HG02642 (cell line): ENCODE measurements around the gene ZNF554.

Experiments used
- ATAC-seq: cut with Tn5 transposase; IDR thresholded peaks from one replicate; pipeline ENCODE4 v1.9.1; 2021; ENCODE audit warnings: mild to moderate bottlenecking; ENCODE audit not compliant: unreplicated experiment, poor library complexity

Gene ZNF554

GRCh38 chr19:2819540-2820111, at the start of gene ZNF554:
ZNF554 (plus strand) TSS chr19:2819868; CDS start chr19:2820072, 204 bp downstream.
- peak; percentile 92 for ATAC-seq

- no peak for ATAC-seq
These were observed 49.3 kb upstream of the ZNF554 start for GRCh38 chr19:2770055-2771013.

- ATAC-seq: no peak
These were observed 47.6 kb upstream of the ZNF554 start for GRCh38 chr19:2771786-2772674.

- no peak for ATAC-seq
These were observed 45.5 kb upstream of the ZNF554 start for GRCh38 chr19:2774083-2774679.

GRCh38 chr19:2774953-2775555, 44.6 kb upstream of the ZNF554 start:
- ATAC-seq: no peak

- no peak for ATAC-seq
These were observed 43.9 kb upstream of the ZNF554 start for GRCh38 chr19:2775556-2776430.

GRCh38 chr19:2777952-2778683, 41.5 kb upstream of the ZNF554 start:
- no peak for ATAC-seq

GRCh38 chr19:2779121-2779740, 40.4 kb upstream of the ZNF554 start:
- ATAC-seq: no peak

- no peak for ATAC-seq
These were observed 39.4 kb upstream of the ZNF554 start for GRCh38 chr19:2780284-2780683.

- no peak for ATAC-seq
These were observed 37.2 kb upstream of the ZNF554 start for GRCh38 chr19:2782329-2782935.

- peak; percentile 79 for ATAC-seq
These were observed 36.5 kb upstream of the ZNF554 start, which contains the start of gene SGTA for GRCh38 chr19:2782936-2783780. SGTA (minus strand) TSS chr19:2783273; CDS start chr19:2769068, 14,205 bp downstream.

- no peak for ATAC-seq
These were observed 35.9 kb upstream of the ZNF554 start for GRCh38 chr19:2783781-2784145.

GRCh38 chr19:2785244-2785997, 34.2 kb upstream of the ZNF554 start, which contains the start of gene THOP1:
THOP1 (plus strand) TSS chr19:2785503; CDS start chr19:2785663, 160 bp downstream.
- ATAC-seq: peak; percentile 74

GRCh38 chr19:2787115-2787514, 32.6 kb upstream of the ZNF554 start:
- no peak for ATAC-seq

GRCh38 chr19:2788237-2788636, 31.4 kb upstream of the ZNF554 start:
- ATAC-seq: no peak

GRCh38 chr19:2790194-2790556, 29.5 kb upstream of the ZNF554 start:
- no peak for ATAC-seq
